ENCODE measurements around the gene PRKCE. TPM values are rescaled to one million over a fixed set of nuclear protein-coding genes. Genes with fewer than 3 reads are reported as not detected.

PRKCE gene
- total RNA-seq, 1 experiment from 2014 or later = 12.1 TPM

GRCh38 chr2:46042207-46042637, 390.7 kb downstream of the PRKCE start:
- H3K4me3 Mint-ChIP-seq (ENCODE audit: unreplicated experiment) = no peak overlapping the region
- intact Hi-C loops (cut with micrococcal nuclease) = no loop called here
- no peaks in the 10 kb centered on the region for H3K27me3 Mint-ChIP-seq (ENCODE audit: insufficient read depth, unreplicated experiment)
- H3K36me3 Mint-ChIP-seq (ENCODE audit: insufficient read depth, unreplicated experiment) = peaks cover 5% of the 10 kb centered on the region
- ChIA-PET POLR2A (no interaction called here), CTCF (no interaction called here)
- no peak for TF ChIP-seq CTCF (IDR thresholded peaks at IDR 0.05; ENCODE audit: unreplicated experiment)
- H3K9me3 Mint-ChIP-seq (ENCODE audit: unreplicated experiment) = no peaks in the 10 kb centered on the region
- no peaks in the 10 kb centered on the region for H3K4me1 Mint-ChIP-seq (ENCODE audit: insufficient read depth, unreplicated experiment)
- no TSS peak for BruUV-seq (replicated peaks)
- DNase-seq (ENCODE audit: unreplicated experiment) = no peak
- H3K27ac Mint-ChIP-seq (ENCODE audit: low read depth, unreplicated experiment) = no peak overlapping the region

GRCh38 chr2:46042711-46043110, 391.2 kb downstream of the PRKCE start:
- no peak overlapping the region for H3K27ac Mint-ChIP-seq (ENCODE audit: low read depth, unreplicated experiment)
- no peak overlapping the region for H3K4me3 Mint-ChIP-seq (ENCODE audit: unreplicated experiment)
- TF ChIP-seq CTCF (IDR thresholded peaks at IDR 0.05; ENCODE audit: unreplicated experiment) = no peak
- ChIA-PET CTCF (interaction anchor here (0.6 kb wide), 1 partner anchor 459 kb away, joined by 3 read pairs; no protein-coding TSS in a partner anchor), POLR2A (no interaction called here)
- H3K4me1 Mint-ChIP-seq (ENCODE audit: insufficient read depth, unreplicated experiment) = no peaks in the 10 kb centered on the region
- H3K9me3 Mint-ChIP-seq (ENCODE audit: unreplicated experiment) = no peaks in the 10 kb centered on the region
- H3K27me3 Mint-ChIP-seq (ENCODE audit: insufficient read depth, unreplicated experiment) = no peaks in the 10 kb centered on the region
- no peak for DNase-seq (ENCODE audit: unreplicated experiment)
- no TSS peak for BruUV-seq (replicated peaks)
- H3K36me3 Mint-ChIP-seq (ENCODE audit: insufficient read depth, unreplicated experiment) = peaks cover 5% of the 10 kb centered on the region
- intact Hi-C loops (cut with micrococcal nuclease) = no loop called here

- Mint-ChIP-seq H3K9me3 (ENCODE audit: unreplicated experiment) (no peaks in the 10 kb centered on the region), H3K27me3 (ENCODE audit: insufficient read depth, unreplicated experiment) (no peaks in the 10 kb centered on the region), H3K36me3 (ENCODE audit: insufficient read depth, unreplicated experiment) (peaks cover 14% of the 10 kb centered on the region), H3K4me3 (ENCODE audit: unreplicated experiment) (no peak overlapping the region), H3K27ac (ENCODE audit: low read depth, unreplicated experiment) (no peak overlapping the region), H3K4me1 (ENCODE audit: insufficient read depth, unreplicated experiment) (no peaks in the 10 kb centered on the region)
- no peak for TF ChIP-seq CTCF (IDR thresholded peaks at IDR 0.05; ENCODE audit: unreplicated experiment)
- DNase-seq (ENCODE audit: unreplicated experiment) = no peak
- ChIA-PET POLR2A (interaction anchor here (0.5 kb wide), 1 partner anchor 251 kb away, joined by 3 read pairs; the partner anchor contains the start of gene EPAS1), CTCF (interaction anchor here (0.6 to 7.9 kb wide), 2 partner anchors 14 to 17 kb away, joined by 3 to 50 read pairs; no protein-coding TSS in a partner anchor)
- intact Hi-C loops (cut with micrococcal nuclease) = no loop called here
- no TSS peak for BruUV-seq (replicated peaks)
Measured at GRCh38 chr2:46045888-46046287, 394.4 kb downstream of the PRKCE start.

- POLR2A ChIA-PET = interaction anchor here (0.6 kb wide), 1 partner anchor 1176 kb away, joined by 3 read pairs; no protein-coding TSS in a partner anchor
- Mint-ChIP-seq H3K27ac (ENCODE audit: low read depth, unreplicated experiment) (no peak overlapping the region), H3K4me3 (ENCODE audit: unreplicated experiment) (no peak overlapping the region), H3K9me3 (ENCODE audit: unreplicated experiment) (no peaks in the 10 kb centered on the region), H3K27me3 (ENCODE audit: insufficient read depth, unreplicated experiment) (no peaks in the 10 kb centered on the region), H3K36me3 (ENCODE audit: insufficient read depth, unreplicated experiment) (peaks cover 14% of the 10 kb centered on the region), H3K4me1 (ENCODE audit: insufficient read depth, unreplicated experiment) (no peaks in the 10 kb centered on the region)
- intact Hi-C loops (cut with micrococcal nuclease) = no loop called here
- CTCF ChIA-PET = interaction anchor here (0.5 to 7.9 kb wide), 2 partner anchors 16 to 843 kb away, joined by 3 to 50 read pairs; no protein-coding TSS in a partner anchor
- no peak for TF ChIP-seq CTCF (IDR thresholded peaks at IDR 0.05; ENCODE audit: unreplicated experiment)
- no peak for DNase-seq (ENCODE audit: unreplicated experiment)
- BruUV-seq (replicated peaks) = no TSS peak
Measured at GRCh38 chr2:46047290-46047689, 395.8 kb downstream of the PRKCE start.

Measured in MCF 10A (cell line).